ENCODE results near the gene GNAI1.

Gene GNAI1

GRCh38 chr7:80134536-80135308, at the start of gene GNAI1:
Gene GNAI1, plus strand, starts transcription at chr7:80134831. Its CDS starts 330 bp downstream, at chr7:80135161.
- DNase-seq, result peak; percentile 37

- DNase-seq, result no peak
Observed at GRCh38 chr7:80087051-80087770, 47.4 kb upstream of the GNAI1 start.

GRCh38 chr7:80087771-80088170, 46.9 kb upstream of the GNAI1 start:
- DNase-seq, result no peak

GRCh38 chr7:80088705-80089104, 45.9 kb upstream of the GNAI1 start:
- no peak for DNase-seq

- DNase-seq, result no peak
Observed at GRCh38 chr7:80089366-80089765, 45.3 kb upstream of the GNAI1 start.

- no peak for DNase-seq
Observed at GRCh38 chr7:80093349-80093748, 41.3 kb upstream of the GNAI1 start.

GRCh38 chr7:80095545-80095944, 39.1 kb upstream of the GNAI1 start:
- no peak for DNase-seq

GRCh38 chr7:80097756-80098155, 36.9 kb upstream of the GNAI1 start:
- no peak for DNase-seq

GRCh38 chr7:80098795-80099194, 35.8 kb upstream of the GNAI1 start:
- no peak for DNase-seq

GRCh38 chr7:80100254-80100653, 34.4 kb upstream of the GNAI1 start:
- no peak for DNase-seq

- no peak for DNase-seq
Observed at GRCh38 chr7:80105701-80106408, 28.8 kb upstream of the GNAI1 start.

- no peak for DNase-seq
Observed at GRCh38 chr7:80106498-80107113, 28.0 kb upstream of the GNAI1 start.

GRCh38 chr7:80107278-80107677, 27.4 kb upstream of the GNAI1 start:
- no peak for DNase-seq

GRCh38 chr7:80110376-80110775, 24.3 kb upstream of the GNAI1 start:
- DNase-seq, result no peak

- DNase-seq, result no peak
Observed at GRCh38 chr7:80114159-80114558, 20.5 kb upstream of the GNAI1 start.

- no peak for DNase-seq
Observed at GRCh38 chr7:80124526-80125264, 9.9 kb upstream of the GNAI1 start.

- peak; percentile 19 for DNase-seq
Observed at GRCh38 chr7:80127412-80128160, 7.0 kb upstream of the GNAI1 start.

- no peak for DNase-seq
Observed at GRCh38 chr7:80128918-80129317, 5.7 kb upstream of the GNAI1 start.

GRCh38 chr7:80129785-80130184, 4.8 kb upstream of the GNAI1 start:
- DNase-seq, result no peak

GRCh38 chr7:80131675-80132435, 2.8 kb upstream of the GNAI1 start:
- DNase-seq, result no peak

GRCh38 chr7:80132594-80132993, 2.0 kb upstream of the GNAI1 start:
- DNase-seq, result no peak

Measured in NCI-H510A (cell line).